Limb (tissue), 2 donors: ENCODE data around the gene XCR1.

ENCODE experiments used
- DNase-seq, 2 donors: peaks; one replicate each; pipeline ENCODE4 v3.0.0-alpha.2; 2016; ENCODE audit errors: extremely low spot score in 2 of 2

Gene XCR1

GRCh38 chr3:45984331-45985312, 42.7 kb downstream of the XCR1 start:
- DNase-seq, result peak in 1 of 2 donors; percentile 36

DNA sequence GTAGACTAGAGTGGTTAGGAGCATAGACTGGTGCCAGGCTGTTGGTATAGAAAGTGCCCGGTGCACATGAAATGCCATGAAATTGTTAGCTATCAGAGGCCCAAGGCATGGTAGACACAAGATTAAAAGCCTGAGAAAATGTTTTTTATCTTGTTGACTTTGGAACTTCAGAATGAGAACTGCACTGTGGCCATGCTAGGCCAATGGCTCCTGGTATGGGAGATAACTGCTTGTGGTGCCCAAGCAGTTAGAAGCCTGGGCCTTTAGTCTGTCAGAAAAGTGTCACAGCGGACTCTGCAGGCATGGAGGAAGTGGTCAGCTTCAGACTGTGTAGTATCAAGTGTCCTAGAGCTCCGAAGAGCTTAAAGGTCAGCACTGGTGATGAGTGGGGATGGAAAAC, 43.5 kb downstream of the XCR1 start:
- no peak for DNase-seq

GRCh38 chr3:45981346-45982074, 45.8 kb downstream of the XCR1 start:
- no peak for DNase-seq

GRCh38 chr3:45980819-45981218, 46.5 kb downstream of the XCR1 start:
- no peak for DNase-seq

DNA sequence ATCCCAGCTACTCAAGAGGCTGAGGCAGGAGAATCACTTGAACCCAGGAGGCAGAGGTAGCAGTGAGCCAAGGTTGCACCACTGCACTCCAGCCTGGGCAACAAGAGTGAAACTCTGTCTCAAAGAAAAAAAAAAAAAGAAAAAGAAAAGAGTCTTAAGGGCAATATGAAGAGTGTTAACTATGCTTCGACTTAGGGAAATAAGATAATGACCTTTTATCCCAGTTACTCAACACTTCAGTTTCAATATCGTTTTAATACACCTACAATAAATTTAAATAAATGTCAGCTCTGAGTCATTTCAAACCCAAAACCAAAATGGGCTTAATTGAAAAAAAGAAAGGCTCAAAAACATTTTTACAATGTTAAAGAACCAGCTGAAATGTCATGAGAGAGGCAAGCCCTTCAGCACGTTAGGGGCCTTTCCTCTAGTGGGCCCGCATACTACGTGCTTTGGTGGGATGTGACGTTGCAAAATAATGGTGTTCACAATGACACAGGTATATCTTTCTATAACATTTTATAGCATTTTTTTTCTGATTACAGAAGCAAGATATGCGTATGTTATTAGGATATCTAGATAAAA, 47.0 kb downstream of the XCR1 start:
- DNase-seq, result no peak

DNA sequence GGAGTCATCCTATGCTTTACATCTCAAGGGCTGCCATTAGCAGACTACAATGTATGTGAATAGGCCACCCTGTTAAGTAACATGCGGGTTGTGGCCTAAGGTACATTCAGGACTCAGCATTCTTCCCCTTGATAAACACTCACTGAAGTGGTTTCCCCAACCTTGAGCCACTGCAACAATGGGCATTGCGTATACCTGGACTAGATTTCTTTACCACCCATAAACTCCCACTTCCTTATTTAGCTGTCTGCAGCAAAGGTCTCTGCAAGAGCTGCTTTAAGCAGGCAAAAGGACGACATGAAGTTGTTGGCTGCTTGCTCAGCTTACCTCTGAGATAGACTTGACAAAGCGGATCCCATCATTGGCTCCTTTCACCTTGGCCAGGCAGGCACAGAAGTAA, 47.9 kb downstream of the XCR1 start:
- DNase-seq, result no peak

DNA sequence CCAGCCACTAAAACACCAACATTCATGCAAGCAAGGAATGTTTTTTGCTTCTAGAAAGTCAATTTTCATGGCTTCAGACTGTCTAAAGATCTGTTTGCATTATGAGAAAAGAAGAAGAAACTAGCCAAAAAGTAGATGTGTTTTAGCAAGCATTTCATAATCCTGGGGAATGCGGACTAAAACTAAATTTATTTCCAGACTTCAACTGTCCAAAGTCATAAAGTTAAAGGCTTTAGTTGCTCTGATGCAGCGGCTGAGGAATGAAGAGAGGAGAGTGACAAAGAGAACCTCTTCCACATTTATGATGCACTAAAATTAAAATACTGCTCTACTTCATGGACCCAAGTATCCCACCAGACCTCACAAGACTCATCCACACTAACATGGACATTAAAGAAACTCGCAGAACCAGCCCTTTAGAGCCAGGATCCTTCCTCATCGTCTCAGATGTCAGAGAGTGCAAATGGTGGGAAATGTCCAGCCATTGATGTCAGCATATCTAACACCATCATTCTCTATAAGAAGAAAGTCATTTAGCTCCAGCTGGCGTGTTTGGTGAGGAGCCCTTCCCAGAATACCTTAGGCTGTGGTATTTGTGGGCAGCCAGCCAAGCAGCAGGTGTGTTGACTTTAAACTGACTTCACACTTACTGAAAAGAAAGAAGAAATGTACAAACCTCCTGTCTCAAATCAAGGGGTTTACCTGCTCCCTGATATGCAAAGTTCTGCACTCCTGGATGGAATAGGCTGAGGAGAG, 49.1 kb downstream of the XCR1 start:
- DNase-seq, result peak in 1 of 2 donors; percentile 10

- no peak for DNase-seq
Observed at GRCh38 chr3:45976191-45977091, 50.8 kb downstream of the XCR1 start.

DNA sequence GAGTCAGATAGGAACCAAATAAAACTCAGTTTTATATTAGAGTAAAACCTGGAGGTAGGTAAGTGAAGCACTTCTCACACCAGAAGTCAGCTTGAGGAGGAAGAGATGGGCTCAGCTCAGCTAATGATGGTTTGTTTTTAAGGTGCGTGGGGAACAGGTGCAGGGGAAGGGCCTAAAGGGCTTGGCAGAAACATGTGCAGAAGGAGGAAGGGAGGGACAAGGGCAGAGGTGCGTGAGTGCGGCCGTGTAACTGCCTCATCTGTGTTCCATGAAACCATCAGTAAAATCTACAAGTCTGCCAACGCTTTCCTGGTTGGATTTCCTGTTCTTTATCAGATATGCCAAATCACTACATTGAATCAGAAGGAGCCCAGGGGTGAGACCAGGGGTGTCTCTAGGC, 51.6 kb downstream of the XCR1 start:
- no peak for DNase-seq

- DNase-seq, result no peak
Observed at GRCh38 chr3:45974686-45975085, 52.6 kb downstream of the XCR1 start.

- DNase-seq, result no peak
Observed at GRCh38 chr3:45972534-45973402, 54.5 kb downstream of the XCR1 start.

- DNase-seq, result no peak
Observed at GRCh38 chr3:45969953-45970352, 57.3 kb downstream of the XCR1 start.

DNA sequence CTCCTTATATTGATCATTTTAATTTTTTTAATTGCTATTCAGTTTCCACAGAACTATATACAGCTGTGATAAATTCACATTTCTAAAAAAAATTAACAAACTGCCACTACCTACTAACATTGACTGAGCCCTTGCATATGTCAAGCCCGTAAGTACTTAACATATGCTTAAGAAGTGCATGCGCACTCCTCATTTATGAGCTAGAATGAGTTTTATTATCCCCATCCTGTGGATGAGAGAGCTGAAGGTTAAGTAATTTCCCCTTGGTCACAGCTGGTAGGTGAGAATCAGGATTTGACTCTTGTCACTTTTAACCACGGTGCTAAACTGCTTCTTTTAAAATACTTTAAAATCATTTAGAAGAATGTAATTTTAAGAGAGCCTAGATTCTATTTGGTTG, 58.2 kb downstream of the XCR1 start:
- no peak for DNase-seq

GRCh38 chr3:45968706-45969105, 58.6 kb downstream of the XCR1 start:
- no peak for DNase-seq

DNA sequence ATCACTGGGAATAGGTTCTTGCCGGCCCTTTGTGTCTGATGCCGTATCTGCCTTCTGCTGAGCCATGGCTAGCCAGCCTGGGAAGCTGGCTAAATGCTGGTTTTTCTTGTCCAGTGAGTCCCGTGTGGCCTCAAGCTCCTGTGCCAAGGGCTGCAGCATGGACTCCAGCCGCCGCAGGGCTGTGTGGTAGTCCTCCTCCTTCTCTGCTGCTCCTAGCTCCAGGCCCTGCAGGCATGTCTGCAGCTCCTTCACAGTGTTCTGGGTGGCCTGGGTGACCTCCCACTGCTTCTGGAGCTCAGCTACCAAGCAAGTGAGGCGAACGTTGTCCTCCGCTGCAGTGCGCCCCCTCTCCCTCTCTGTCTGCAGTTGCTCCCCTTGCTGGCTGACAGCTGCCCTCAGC, 59.1 kb downstream of the XCR1 start:
- DNase-seq, result no peak

DNA sequence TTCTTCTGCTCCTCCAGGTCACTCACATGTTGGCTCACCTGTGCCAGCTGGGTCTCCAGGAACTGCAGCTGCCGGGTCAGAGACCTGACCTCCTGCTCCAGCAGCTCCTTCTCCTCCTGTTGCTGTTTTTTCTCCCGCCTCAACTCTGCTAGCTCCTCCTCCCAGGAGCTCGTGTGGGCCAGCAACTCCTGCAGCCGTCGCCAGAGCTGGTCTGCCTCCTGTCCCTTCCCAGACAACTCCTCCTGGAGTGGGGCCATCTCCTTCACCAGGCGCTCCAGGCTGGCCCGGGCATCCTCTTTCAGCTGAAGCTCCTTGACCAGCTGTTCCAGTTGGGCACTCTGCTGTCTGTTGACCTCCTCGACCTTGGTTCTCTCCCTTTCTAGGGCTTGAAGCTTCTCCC, 59.6 kb downstream of the XCR1 start:
- DNase-seq, result no peak
